ENCODE results near the gene CYP1A2. TPM values are rescaled to one million over a fixed set of nuclear protein-coding genes. Genes with fewer than 3 reads are reported as not detected.
A peak's percentile ranks its signal among the peaks of the same experiment; 100 is the strongest.

CYP1A2 gene
- total RNA-seq, 1 donor from 2014 or later = not detected

GRCh38 chr15:74773731-74774252, 25.1 kb downstream of the CYP1A2 start:
- ATAC-seq (no peak), DNase-seq (no peak)
- Histone ChIP-seq H3K36me3 (no peaks in the 10 kb centered on the region), H3K4me3 (no peak overlapping the region), H3K4me1 (peaks cover 42% of the 10 kb centered on the region), H3K27ac (no peak overlapping the region), H3K27me3 (ENCODE audit: low read depth) (peaks cover 3% of the 10 kb centered on the region), H3K9me3 (no peaks in the 10 kb centered on the region)
- intact Hi-C loops (cut with DNase I) = no loop called here
- no peak for TF ChIP-seq CTCF (IDR thresholded peaks at IDR 0.05)

GRCh38 chr15:74775132-74775562, 26.5 kb downstream of the CYP1A2 start:
- H3K9me3 ChIP-seq = no peaks in the 10 kb centered on the region
- H3K4me1 ChIP-seq = peaks cover 46% of the 10 kb centered on the region
- TF ChIP-seq CTCF (IDR thresholded peaks at IDR 0.05) = no peak
- ATAC-seq (no peak), DNase-seq (no peak)
- H3K27me3 ChIP-seq (ENCODE audit: low read depth) = peaks cover 2% of the 10 kb centered on the region
- H3K36me3 ChIP-seq = no peaks in the 10 kb centered on the region
- H3K4me3 ChIP-seq = no peak overlapping the region
- H3K27ac ChIP-seq = no peak overlapping the region
- intact Hi-C loops (cut with DNase I) = no loop called here

GRCh38 chr15:74775894-74776293, 27.2 kb downstream of the CYP1A2 start:
- Histone ChIP-seq H3K27me3 (ENCODE audit: low read depth) (no peaks in the 10 kb centered on the region), H3K9me3 (no peaks in the 10 kb centered on the region), H3K4me1 (peaks cover 52% of the 10 kb centered on the region), H3K4me3 (no peak overlapping the region), H3K27ac (no peak overlapping the region), H3K36me3 (no peaks in the 10 kb centered on the region)
- TF ChIP-seq CTCF (IDR thresholded peaks at IDR 0.05) = no peak
- ATAC-seq (no peak), DNase-seq (no peak)
- intact Hi-C loops (cut with DNase I) = no loop called here

GRCh38 chr15:74776821-74777768, 28.4 kb downstream of the CYP1A2 start:
- peaks cover 53% of the 10 kb centered on the region for H3K4me1 ChIP-seq
- TF ChIP-seq CTCF (IDR thresholded peaks at IDR 0.05) = no peak
- intact Hi-C loops (cut with DNase I) = no loop called here
- no peak overlapping the region for H3K4me3 ChIP-seq
- H3K36me3 ChIP-seq = no peaks in the 10 kb centered on the region
- no peaks in the 10 kb centered on the region for H3K27me3 ChIP-seq (ENCODE audit: low read depth)
- ATAC-seq (peak; percentile 40 to 43), DNase-seq (no peak)
- H3K9me3 ChIP-seq = no peaks in the 10 kb centered on the region
- peak overlapping the region; percentile 76 for H3K27ac ChIP-seq

- Histone ChIP-seq H3K27ac (peak overlapping the region; percentile 76), H3K4me3 (no peak overlapping the region), H3K36me3 (no peaks in the 10 kb centered on the region), H3K4me1 (peaks cover 57% of the 10 kb centered on the region), H3K9me3 (no peaks in the 10 kb centered on the region), H3K27me3 (ENCODE audit: low read depth) (no peaks in the 10 kb centered on the region)
- ATAC-seq (no peak), DNase-seq (no peak)
- intact Hi-C loops (cut with DNase I) = no loop called here
- no peak for TF ChIP-seq CTCF (IDR thresholded peaks at IDR 0.05)
Measured at GRCh38 chr15:74777769-74778598, 29.3 kb downstream of the CYP1A2 start.
